WI38 (cell line): ENCODE data around the gene COQ9.

Experiments used
- H3K4me3 ChIP-seq: 2 replicates; pipeline ENCODE4 v1.5.1; 2011; ENCODE audit warnings: low read depth, mild to moderate bottlenecking, control low read depth, low read length
- TF ChIP-seq, protein P1 (sequence below): IDR thresholded peaks from 2 replicates; pipeline ENCODE4 v1.5.1; 2012; ENCODE audit warnings: low read depth, mild to moderate bottlenecking, control low read depth, low read length

Gene COQ9

GRCh38 chr16:57444711-57445110 is 2.6 kb upstream of the COQ9 start:
- no peak overlapping the region for H3K4me3 ChIP-seq
- TF ChIP-seq, protein P1, sequence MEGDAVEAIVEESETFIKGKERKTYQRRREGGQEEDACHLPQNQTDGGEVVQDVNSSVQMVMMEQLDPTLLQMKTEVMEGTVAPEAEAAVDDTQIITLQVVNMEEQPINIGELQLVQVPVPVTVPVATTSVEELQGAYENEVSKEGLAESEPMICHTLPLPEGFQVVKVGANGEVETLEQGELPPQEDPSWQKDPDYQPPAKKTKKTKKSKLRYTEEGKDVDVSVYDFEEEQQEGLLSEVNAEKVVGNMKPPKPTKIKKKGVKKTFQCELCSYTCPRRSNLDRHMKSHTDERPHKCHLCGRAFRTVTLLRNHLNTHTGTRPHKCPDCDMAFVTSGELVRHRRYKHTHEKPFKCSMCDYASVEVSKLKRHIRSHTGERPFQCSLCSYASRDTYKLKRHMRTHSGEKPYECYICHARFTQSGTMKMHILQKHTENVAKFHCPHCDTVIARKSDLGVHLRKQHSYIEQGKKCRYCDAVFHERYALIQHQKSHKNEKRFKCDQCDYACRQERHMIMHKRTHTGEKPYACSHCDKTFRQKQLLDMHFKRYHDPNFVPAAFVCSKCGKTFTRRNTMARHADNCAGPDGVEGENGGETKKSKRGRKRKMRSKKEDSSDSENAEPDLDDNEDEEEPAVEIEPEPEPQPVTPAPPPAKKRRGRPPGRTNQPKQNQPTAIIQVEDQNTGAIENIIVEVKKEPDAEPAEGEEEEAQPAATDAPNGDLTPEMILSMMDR = no peak

DNA sequence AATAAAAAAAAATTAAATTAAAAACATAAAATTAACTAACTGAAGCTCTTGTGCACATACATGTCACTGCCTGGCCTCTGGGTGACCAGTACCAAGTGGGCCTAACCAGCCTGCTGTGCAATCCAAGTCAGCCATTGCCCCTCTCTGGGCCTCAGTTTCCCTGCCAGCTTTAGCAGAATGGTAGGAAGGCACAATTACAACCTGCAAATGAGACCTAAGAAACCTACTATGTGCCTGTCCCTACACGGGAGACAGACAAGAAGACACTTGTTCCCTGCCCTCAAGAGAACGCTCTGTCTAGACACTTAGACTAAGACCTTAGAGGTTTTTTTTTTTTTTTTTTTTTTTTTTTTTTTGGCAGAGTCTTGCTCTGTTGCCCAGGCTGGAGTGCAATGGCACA is 1.8 kb upstream of the COQ9 start:
- TF ChIP-seq, protein P1 = no peak
- H3K4me3 ChIP-seq = no peak overlapping the region

- H3K4me3 ChIP-seq = peak overlapping the region; percentile 94
- TF ChIP-seq, protein P1 = no peak
Measured at GRCh38 chr16:57446531-57447185, 621 bp upstream of the COQ9 start.

GRCh38 chr16:57452021-57452420 is 4.7 kb downstream of the COQ9 start:
- TF ChIP-seq, protein P1 = no peak
- no peak overlapping the region for H3K4me3 ChIP-seq

DNA sequence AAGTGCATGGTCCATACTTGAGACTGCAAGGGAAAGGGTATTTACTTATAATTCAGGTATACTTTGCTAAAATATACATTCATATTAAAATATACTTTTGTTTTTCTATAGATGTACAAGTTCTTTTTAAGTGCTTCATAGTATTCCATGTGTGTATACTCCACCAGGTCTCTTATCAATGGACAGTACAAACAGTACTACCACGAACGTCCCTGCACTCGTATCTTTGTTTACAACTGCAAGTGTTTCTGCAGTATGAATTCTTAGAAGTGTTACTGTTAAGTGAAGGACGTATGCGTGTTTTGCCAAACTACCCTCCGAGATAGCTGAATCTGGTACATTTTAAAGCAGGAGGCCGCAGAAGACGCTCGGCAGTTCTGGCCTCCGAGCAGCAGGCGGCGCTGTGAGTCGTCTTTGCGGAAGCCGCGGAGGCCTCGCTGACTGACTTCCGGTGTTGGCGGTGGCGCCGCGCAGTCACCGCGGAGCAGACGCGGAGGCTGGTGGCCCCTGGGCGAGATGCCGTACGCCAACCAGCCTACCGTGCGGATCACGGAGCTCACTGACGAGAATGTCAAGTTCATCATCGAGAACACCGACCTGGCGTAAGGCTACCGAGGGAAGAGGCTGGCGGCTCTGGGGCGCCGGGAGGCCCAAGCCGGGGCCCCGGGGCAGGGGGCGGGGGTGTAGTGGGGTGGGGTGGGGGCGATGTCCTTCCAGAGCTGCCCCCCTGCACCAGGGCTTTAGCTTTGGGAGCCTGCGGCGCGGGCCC is 15.1 kb downstream of the COQ9 start, which contains the start of gene POLR2C:
Gene POLR2C, plus strand, starts transcription at position 471 of the 769 bp plus-strand sequence. Its CDS starts 46 bp downstream, at position 517.
- H3K4me3 ChIP-seq = peak within 1 kb of the TSS; percentile 90
- TF ChIP-seq, protein P1 = peak; percentile 81

- H3K4me3 ChIP-seq = peak overlapping the region; percentile 90
- TF ChIP-seq, protein P1 = no peak
Measured at GRCh38 chr16:57462978-57463362, 15.7 kb downstream of the COQ9 start.

GRCh38 chr16:57464523-57464922 is 17.2 kb downstream of the COQ9 start:
- TF ChIP-seq, protein P1 = no peak

More at GRCh38 chr16:57464523-57464922, 17.2 kb downstream of the COQ9 start:
- H3K4me3 ChIP-seq = no peak overlapping the region
